Ovary (tissue), 3 donors: ENCODE measurements around the gene SSX2.
"Not testable (repeated sequence)": the region's sequence is repeated elsewhere in the genome, so short reads cannot be mapped to it uniquely, and the experiment has no call there.

Source experiments
- CTCF ChIP-seq, 3 donors: fragments of 450-650 bp in 2 of 3; fragments of 200-600 bp in 1 of 3; IDR thresholded peaks; one replicate each; pipeline versions ENCODE4 v1.5.1 to v1.8.0; 2016 to 2022; ENCODE audit warnings: antibody characterized with exemption in 3 of 3, mild to moderate bottlenecking in 1 of 3
- EP300 ChIP-seq: sonication (generic); formaldehyde crosslinking; IDR thresholded peaks from one replicate; pipeline ENCODE4 v1.6.1; 2017; ENCODE audit warnings: antibody characterized with exemption
- POLR2A ChIP-seq: fragments of 450-650 bp; IDR thresholded peaks from one replicate; pipeline ENCODE4 v1.6.1; 2017; ENCODE audit warnings: antibody characterized with exemption, mild to moderate bottlenecking, moderate library complexity
- donor health status: DM: no; HTN: no; CAD: no.

- not testable (repeated sequence) for TF ChIP-seq CTCF (IDR thresholded peaks at IDR 0.05); POLR2A; EP300
Measured at GRCh38 chrX:52648956-52649355, 58.0 kb downstream of the SSX2 start.
